NCI-H460 (cell line): ENCODE data around the gene MYL5. TPM values are rescaled to one million over a fixed set of nuclear protein-coding genes. Genes with fewer than 3 reads are reported as not detected.
"Not testable (repeated sequence)": the region's sequence is repeated elsewhere in the genome, so short reads cannot be mapped to it uniquely, and the experiment has no call there.

ENCODE experiments used
- DNase-seq: peaks from one replicate; pipeline ENCODE4 v3.0.0-alpha.2; 2016; ENCODE audit warnings: low read depth; ENCODE audit errors: extremely low read depth
- total RNA-seq: library from RNA; depleted of rRNA; stranded (reverse); fragments of >200 nt; shearing (Covaris generic); gene quantifications from 2 replicates; pipeline ENCODE4 v1.2.3, GENCODE V29; 2014; rRNA removed

Gene MYL5
- total RNA-seq, 1 experiment from 2014 or later: 13.4 TPM

DNA sequence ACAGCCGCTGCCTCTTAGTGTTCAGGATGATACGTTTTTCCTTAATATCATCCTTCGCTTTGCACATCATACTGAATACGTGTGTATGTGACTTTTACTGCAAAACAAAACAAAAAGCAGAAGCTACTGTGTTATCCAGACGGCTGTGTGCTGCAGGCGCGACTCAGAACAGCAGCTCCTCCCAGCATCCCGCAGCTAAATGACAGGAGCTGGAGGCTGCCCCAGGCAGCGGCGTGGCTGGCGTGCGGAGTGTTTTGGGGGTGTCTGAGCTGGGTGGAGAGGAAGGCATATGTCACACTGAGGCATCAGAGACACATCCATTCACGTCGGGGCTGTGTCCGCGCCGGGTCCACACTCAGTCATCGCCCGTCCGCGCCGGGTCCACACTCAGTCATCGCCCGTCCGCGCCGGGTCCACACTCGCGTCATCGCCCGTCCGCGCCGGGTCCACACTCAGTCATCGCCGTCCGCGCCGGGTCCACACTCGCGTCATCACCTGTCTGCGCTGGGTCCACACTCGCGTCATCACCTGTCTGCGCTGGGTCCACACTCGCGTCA lies 47.9 kb downstream of the MYL5 start:
- DNase-seq: no peak

DNA sequence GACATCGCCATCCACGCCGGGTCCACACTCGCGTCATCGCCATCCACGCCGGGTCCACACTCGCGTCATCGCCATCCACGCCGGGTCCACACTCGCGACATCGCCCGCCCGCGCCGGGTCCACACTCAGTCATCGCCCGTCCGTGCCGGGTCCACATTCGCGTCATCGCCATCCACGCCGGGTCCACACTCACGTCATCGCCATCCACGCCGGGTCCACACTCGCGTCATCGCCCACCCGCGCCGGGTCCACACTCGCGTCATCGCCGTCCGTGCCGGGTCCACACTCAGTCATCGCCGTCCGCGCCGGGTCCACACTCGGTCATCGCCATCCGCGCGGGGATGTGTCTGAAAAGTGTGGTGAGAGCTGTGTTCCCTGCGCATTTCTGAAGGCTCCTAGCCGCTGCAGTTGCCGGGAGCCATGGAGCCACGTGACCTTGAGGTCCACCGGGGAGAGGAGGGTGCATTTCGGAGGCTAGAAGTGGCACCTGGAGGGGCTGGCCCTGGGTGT lies 48.6 kb downstream of the MYL5 start:
- no peak for DNase-seq

GRCh38 chr4:723751-724530 lies 49.6 kb downstream of the MYL5 start:
- DNase-seq: no peak

DNA sequence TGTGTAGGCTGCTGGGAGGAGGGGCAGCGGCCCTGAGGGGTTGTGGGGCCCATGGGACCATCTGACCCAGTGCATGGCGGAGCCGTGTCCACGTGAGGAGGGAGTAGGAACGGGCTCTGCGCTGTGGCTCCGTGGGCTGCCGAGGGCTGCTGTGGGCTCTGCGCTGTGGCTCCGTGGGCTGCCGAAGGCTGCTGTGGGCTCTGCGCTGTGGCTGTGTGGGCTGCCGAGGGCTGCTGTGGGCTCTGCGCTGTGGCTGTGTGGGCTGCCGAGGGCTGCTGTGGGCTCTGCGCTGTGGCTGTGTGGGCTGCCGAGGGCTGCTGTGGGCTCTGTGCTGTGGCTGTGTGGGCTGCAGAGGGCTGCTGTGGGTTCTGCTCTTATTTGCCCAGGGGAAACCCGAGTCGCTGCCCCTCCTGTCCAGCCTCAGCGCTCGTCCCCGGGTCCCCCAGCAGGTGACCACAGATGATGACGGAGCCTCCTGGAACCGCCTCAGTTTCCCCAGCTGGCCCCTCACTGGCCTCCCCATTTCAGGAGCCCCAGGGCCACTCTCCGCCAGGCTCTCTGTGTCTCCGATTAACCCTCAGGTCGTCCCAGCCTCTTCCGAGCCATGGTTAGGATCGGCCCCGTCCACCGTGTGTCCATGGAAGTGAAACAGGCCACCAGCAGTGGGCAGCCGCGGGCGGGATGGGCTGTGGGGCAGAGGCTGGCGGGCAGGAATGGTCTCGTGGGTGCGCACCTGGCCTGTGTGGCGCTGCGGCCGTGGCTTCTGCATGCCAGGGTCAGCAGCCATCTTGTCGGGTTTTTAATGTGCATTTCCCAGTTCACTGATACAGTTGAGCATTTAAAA lies 51.3 kb downstream of the MYL5 start:
- DNase-seq: no peak

DNA sequence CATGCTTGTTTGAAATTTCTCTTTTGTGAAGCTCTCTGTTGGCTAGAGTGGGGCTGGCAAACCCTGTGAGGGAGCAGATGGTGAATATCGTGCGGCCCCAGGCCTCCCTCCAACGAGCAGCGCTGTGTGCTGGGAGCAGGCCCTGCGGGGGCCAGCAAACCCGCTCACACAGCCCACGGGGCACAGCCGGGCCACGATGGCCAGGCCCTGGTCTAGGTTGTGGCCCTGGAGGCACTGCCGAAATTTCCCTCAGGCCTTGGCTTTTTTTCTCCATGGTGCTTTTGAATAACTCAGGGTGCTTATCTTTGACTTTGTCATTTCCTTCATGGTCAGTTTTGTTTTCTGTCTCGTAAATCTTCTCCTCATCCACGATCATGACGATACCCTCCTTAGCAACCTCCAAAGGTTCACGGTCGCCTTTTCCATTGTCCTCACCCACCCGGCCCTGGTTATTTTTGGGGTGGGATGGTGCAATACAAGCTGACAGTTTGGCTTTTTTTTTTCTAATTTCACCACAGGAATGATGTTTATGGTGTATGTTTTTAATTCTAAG lies 52.0 kb downstream of the MYL5 start:
- no peak for DNase-seq

GRCh38 chr4:726838-727237 lies 52.5 kb downstream of the MYL5 start:
- no peak for DNase-seq

DNA sequence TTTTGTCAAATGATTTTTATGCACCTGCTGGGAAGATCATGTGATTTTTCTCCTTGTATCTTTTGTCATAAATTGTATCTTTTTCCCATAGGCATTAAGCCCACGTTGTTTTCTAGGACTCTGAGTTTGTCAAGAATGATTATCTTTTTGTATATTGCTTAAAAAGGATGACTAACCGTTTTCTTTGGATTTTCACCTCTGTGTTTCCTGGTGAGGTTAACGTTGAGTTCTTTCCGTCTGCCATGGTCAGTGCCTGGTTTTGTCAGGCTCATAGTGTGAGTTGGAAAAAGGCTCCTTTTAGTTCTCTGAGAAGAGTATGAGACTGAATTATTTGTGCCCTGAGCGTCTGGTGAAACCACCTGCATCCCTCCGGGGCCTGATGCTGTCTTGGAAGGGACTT lies 53.2 kb downstream of the MYL5 start:
- no peak for DNase-seq

DNA sequence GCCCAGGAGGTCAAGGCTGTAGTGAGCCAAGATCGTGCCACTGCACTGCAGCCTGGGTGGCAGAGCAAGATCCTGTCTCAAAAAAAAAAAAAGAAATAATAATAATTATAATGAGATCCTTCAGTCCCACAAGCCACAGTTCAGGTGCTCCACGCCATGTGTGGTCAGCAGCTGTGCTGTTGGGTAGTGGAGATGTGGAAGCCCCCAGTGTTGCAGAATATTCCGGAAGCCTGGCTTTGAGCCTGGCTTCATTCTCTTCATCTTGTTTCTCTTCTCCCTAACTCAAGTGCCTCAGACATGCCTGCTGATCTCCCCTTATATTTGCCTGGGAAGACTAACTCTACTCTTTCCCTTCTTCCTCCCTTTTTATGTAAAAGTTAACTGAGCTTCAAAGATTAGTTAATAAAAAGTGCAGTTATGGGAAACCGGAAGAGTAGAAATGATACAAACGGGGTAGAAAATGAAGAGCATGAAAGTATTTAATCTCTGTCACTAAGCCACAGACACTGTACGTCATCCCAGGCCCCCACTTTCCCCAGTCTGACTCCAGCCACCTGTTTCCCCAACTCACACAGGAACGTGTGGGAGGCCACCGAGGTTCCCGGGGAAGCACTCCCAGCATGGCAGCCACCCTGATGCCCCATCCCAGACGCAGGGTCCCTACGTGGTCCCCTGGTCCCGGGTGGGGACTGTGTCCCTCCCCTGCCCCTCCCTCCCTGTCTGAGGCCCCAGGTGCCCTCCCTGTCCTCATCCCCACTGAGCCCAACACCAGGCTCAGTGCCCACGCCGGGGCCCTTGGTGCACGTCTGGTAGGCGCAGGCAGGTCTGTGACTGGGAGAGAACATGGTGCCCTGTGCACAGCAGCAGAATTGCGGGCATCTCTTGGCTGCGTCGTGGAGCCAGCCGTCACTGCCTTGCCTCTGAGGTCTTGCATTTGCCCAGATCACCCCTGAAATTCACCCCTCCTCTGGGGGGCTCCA lies 55.3 kb downstream of the MYL5 start:
- DNase-seq: no peak

- DNase-seq: no peak
These were observed 56.2 kb downstream of the MYL5 start for GRCh38 chr4:730511-730910.

DNA sequence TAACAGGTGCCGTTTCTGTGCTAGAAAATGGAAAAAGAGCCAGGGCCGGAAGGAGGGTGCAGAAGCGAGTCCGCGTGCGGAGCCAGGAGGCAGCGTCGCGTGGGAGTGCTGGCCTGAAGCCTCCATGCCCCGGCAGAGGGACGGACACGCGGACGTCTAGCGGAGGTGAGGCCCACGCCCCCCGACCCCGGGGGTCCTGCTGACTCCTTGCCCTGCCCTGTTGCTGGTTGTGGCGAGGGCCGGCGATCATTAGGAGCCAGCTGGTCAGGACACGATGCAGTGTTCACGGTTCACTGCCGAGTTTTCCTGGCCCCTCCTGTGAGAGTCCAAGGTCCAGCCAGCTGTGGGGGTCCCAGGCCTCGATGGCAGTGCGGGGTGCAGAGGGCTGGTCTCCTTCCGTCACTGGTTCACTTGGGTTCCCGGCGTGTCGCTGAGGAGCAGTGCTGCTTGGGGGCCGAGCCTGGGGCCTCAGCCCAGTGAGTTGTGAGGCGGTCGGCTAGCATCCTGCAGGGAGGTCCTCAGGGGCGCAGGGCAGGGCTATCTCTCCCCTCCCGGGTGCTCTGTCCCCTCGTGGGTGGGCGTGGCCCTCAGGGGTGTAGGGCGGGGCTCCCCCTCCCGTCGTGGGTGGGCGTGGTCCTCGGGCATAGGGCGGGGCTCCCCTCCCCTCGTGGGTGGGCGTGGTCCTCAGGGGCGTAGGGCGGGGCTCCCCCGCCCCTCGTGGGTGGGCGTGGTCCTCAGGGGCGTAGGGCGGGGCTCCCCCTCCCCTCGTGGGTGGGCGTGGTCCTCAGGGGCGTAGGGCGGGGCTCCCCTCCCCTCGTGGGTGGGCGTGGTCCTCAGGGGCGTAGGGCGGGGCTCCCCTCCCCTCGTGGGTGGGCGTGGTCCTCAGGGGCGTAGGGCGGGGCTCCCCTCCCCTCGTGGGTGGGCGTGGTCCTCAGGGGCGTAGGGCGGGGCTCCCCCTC lies 56.9 kb downstream of the MYL5 start:
- DNase-seq: not testable (repeated sequence)

Other genes starting within 250 kb of the MYL5 start
- 30.9 and 43.0 TPM in 2 replicates for gene ZNF721, start 175.4 kb upstream of the MYL5 start, total RNA-seq
- 27.0 and 36.0 TPM in 2 replicates for gene PIGG, start 175.3 kb upstream of the MYL5 start, total RNA-seq
- not detected in 2 replicates for gene TMEM271, start 98.2 kb upstream of the MYL5 start, total RNA-seq
- not detected in 2 replicates for gene PDE6B, start 49.0 kb upstream of the MYL5 start, total RNA-seq
- gene ATP5ME, start 266 bp upstream of the MYL5 start, total RNA-seq: 307 and 342 TPM in 2 replicates
- not detected in 2 replicates for gene SLC49A3, start 14.6 kb downstream of the MYL5 start, total RNA-seq
- 28.4 and 29.9 TPM in 2 replicates for gene PCGF3, start 31.3 kb downstream of the MYL5 start, total RNA-seq
- 0.10 and 0.61 TPM in 2 replicates for gene CPLX1, start 151.6 kb downstream of the MYL5 start, total RNA-seq